GM18520 (cell line): ENCODE results near the gene ITLN1.

Experiments
- ATAC-seq: cut with Tn5 transposase; IDR thresholded peaks from one replicate; pipeline ENCODE4 v1.9.1; 2021; ENCODE audit not compliant: unreplicated experiment

Gene ITLN1

DNA sequence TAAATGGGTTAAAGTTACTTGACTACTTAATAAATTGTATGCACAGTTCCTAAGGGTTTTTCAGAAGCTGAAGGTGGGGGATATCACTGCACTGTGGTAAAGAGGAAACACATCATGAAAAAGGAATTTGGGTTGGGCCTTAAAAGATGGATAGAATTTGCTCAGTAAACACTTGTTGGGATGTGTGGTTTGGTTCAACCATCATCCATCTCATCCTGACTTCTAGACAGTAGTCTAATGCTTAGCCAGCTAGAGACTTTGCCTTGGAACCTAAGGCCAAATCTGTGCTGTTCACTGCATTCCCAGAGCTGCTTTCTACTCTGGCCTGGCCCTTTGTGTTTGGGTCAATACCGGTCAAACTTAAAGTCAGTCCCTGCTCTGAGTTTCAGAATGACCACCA is 58.4 kb downstream of the ITLN1 start:
- ATAC-seq, result no peak
